IMR-90 (cell line): Measurements from ENCODE around the gene DLGAP3. TPM values are rescaled to one million over a fixed set of nuclear protein-coding genes. Genes with fewer than 3 reads are reported as not detected.

Experiments used
- ATAC-seq: fragments of 200-7000 bp; cut with Tn5 transposase; 2 replicates; pipeline ENCODE4 v1.9.1; 2020; ENCODE audit warnings: low read depth, mild to moderate bottlenecking, moderate library complexity
- BruUV-seq: library from RNA; stranded (reverse); fragments of 400-500 nt; replicated peaks from 2 replicates; lab custom pipeline; 2021; lab: Mats Ljungman, UMichigan
- CTCF ChIA-PET: fragments of 300-600 bp; formaldehyde crosslinking; extraction: SDS; loops from one replicate; lab custom pipeline; 2021; ENCODE audit warnings: antibody characterized with exemption; lab: Yijun Ruan, JAX
- POLR2A ChIA-PET: fragments of 300-600 bp; sonication (Branson Sonifier 250); formaldehyde crosslinking; loops from one replicate; lab custom pipeline; 2022; ENCODE audit warnings: antibody characterized with exemption; ENCODE audit not compliant: unreplicated experiment; lab: Charles Lee
- DNase-seq: peaks from one replicate; pipeline ENCODE4 v3.0.0; 2013
- H2AFZ ChIP-seq: replicated peaks from 2 replicates; pipeline ENCODE3; 2013; ENCODE audit warnings: low read length, mild to moderate bottlenecking; ENCODE audit not compliant: poor library complexity
- H2AK5ac ChIP-seq: 2 replicates; pipeline ENCODE4 v1.6.1; 2013; ENCODE audit warnings: low read depth, low read length, inconsistent platforms
- H2AK9ac ChIP-seq: replicated peaks from 2 replicates; pipeline ENCODE3; 2013; ENCODE audit warnings: mild to moderate bottlenecking, low read depth, low read length, moderate library complexity; ENCODE audit not compliant: poor library complexity
- H2BK120ac ChIP-seq: 2 replicates; pipeline ENCODE4 v1.6.1; 2013; ENCODE audit warnings: low read depth, low read length, inconsistent platforms
- H2BK15ac ChIP-seq: 3 replicates; pipeline ENCODE4 v1.6.1; 2013; ENCODE audit warnings: low read depth, low read length, inconsistent platforms
- H2BK20ac ChIP-seq: 2 replicates; pipeline ENCODE4 v1.6.1; 2013; ENCODE audit warnings: low read depth, mild to moderate bottlenecking, inconsistent platforms, low read length, moderate library complexity
- H2BK5ac ChIP-seq: 2 replicates; pipeline ENCODE4 v1.6.1; 2013; ENCODE audit warnings: mild to moderate bottlenecking, low read depth, low read length, inconsistent platforms; ENCODE audit not compliant: poor library complexity, severe bottlenecking
- H3K14ac ChIP-seq: replicated peaks from 2 replicates; pipeline ENCODE4 v1.6.1; 2013; ENCODE audit warnings: low read depth, low read length, inconsistent platforms
- H3K18ac ChIP-seq: 2 replicates; pipeline ENCODE4 v1.6.1; 2013; ENCODE audit warnings: low read depth, low read length, control low read depth
- H3K23ac ChIP-seq: 2 replicates; pipeline ENCODE4 v1.6.1; 2013; ENCODE audit warnings: low read depth, low read length, inconsistent platforms
- H3K27ac ChIP-seq: 2 replicates; pipeline ENCODE4 v1.5.1; 2013; ENCODE audit warnings: mild to moderate bottlenecking, control low read depth, low read length; ENCODE audit not compliant: insufficient read depth
- H3K27me3 ChIP-seq: 2 replicates; pipeline ENCODE4 v1.6.1; 2013; ENCODE audit warnings: low read length; ENCODE audit not compliant: control insufficient read depth, insufficient read depth
- H3K36me3 ChIP-seq: 2 replicates; pipeline ENCODE4 v1.6.1; 2013; ENCODE audit warnings: low read length, mixed read lengths; ENCODE audit not compliant: control insufficient read depth, insufficient read depth
- H3K4ac ChIP-seq: 2 replicates; pipeline ENCODE4 v1.6.1; 2013; ENCODE audit warnings: low read depth, low read length, inconsistent platforms
- H3K4me1 ChIP-seq: 2 replicates; pipeline ENCODE4 v1.6.1; 2013; ENCODE audit warnings: low read length, mixed read lengths; ENCODE audit not compliant: control insufficient read depth, insufficient read depth
- H3K4me2 ChIP-seq: 2 replicates; pipeline ENCODE4 v1.6.1; 2013; ENCODE audit warnings: low read depth, mild to moderate bottlenecking, control low read depth, low read length, moderate library complexity
- H3K4me3 ChIP-seq: 2 replicates; pipeline ENCODE4 v1.5.1; 2013; ENCODE audit warnings: low read depth, mild to moderate bottlenecking, control low read depth, low read length, moderate library complexity; ENCODE audit not compliant: insufficient read depth
- H3K56ac ChIP-seq: 2 replicates; pipeline ENCODE4 v1.6.1; 2013; ENCODE audit warnings: low read length, inconsistent platforms; ENCODE audit not compliant: insufficient read depth; ENCODE audit errors: extremely low read depth
- H3K79me1 ChIP-seq, 2 experiments: 2 replicates each; pipeline ENCODE4 v1.6.1; 2013; ENCODE audit warnings: low read length in 2 of 2, inconsistent platforms in 1 of 2, low read depth in 1 of 2
- H3K9ac ChIP-seq: 2 replicates; pipeline ENCODE4 v1.6.1; 2013; ENCODE audit warnings: low read depth, low read length, control low read depth
- H3K9me1 ChIP-seq: 2 replicates; pipeline ENCODE4 v1.6.1; 2013; ENCODE audit warnings: low read length, inconsistent platforms; ENCODE audit not compliant: insufficient read depth
- H3K9me3 ChIP-seq: 2 replicates; pipeline ENCODE4 v1.6.1; 2013; ENCODE audit warnings: low read length; ENCODE audit not compliant: control insufficient read depth, insufficient read depth
- H4K20me1 ChIP-seq: 2 replicates; pipeline ENCODE4 v1.6.1; 2013; ENCODE audit warnings: low read length, inconsistent platforms; ENCODE audit not compliant: insufficient read depth
- H4K5ac ChIP-seq: 2 replicates; pipeline ENCODE4 v1.6.1; 2013; ENCODE audit warnings: mild to moderate bottlenecking, low read depth, low read length, control low read depth
- H4K8ac ChIP-seq, 2 experiments: 2 replicates each; pipeline ENCODE4 v1.6.1; 2013; ENCODE audit warnings: low read depth in 2 of 2, low read length in 2 of 2, control low read depth in 1 of 2, inconsistent platforms in 1 of 2
- H4K91ac ChIP-seq: 2 replicates; pipeline ENCODE4 v1.6.1; 2013; ENCODE audit warnings: low read depth, low read length, inconsistent platforms; ENCODE audit not compliant: insufficient read depth
- BHLHE40 ChIP-seq: fragments of 150-350 bp; IDR thresholded peaks from 2 replicates; pipeline ENCODE4 v1.6.1; 2016; ENCODE audit warnings: mild to moderate bottlenecking, low read depth, low read length
- CEBPB ChIP-seq: IDR thresholded peaks from 2 replicates; pipeline ENCODE4 v1.6.1; 2012; ENCODE audit warnings: low read depth, low read length, improper control_type of control experiment
- CHD1 ChIP-seq: IDR thresholded peaks from 2 replicates; pipeline ENCODE4 v1.6.1; 2012; ENCODE audit warnings: low read depth, low read length, improper control_type of control experiment
- ELK1 ChIP-seq: fragments of 150-350 bp; IDR thresholded peaks from 2 replicates; pipeline ENCODE4 v1.6.1; 2016; ENCODE audit warnings: low read depth, mild to moderate bottlenecking, low read length, moderate library complexity, borderline replicate concordance
- FOS ChIP-seq: fragments of 150-350 bp; IDR thresholded peaks from 2 replicates; pipeline ENCODE4 v1.6.1; 2016; ENCODE audit warnings: low read depth, low read length
- MAZ ChIP-seq: IDR thresholded peaks from 2 replicates; pipeline ENCODE4 v1.6.1; 2012; ENCODE audit warnings: low read depth, mild to moderate bottlenecking, low read length, improper control_type of control experiment, moderate library complexity, borderline replicate concordance
- MXI1 ChIP-seq: IDR thresholded peaks from 2 replicates; pipeline ENCODE4 v1.6.1; 2012; ENCODE audit warnings: low read depth, mild to moderate bottlenecking, low read length, moderate library complexity, borderline replicate concordance
- NFE2L2 ChIP-seq: fragments of 150-350 bp; IDR thresholded peaks from 2 replicates; pipeline ENCODE4 v1.6.1; 2016; ENCODE audit warnings: low read depth, mild to moderate bottlenecking, low read length
- POLR2A ChIP-seq: IDR thresholded peaks from 2 replicates; pipeline ENCODE4 v1.6.1; 2012; ENCODE audit warnings: mild to moderate bottlenecking, low read depth, low read length
- RAD21 ChIP-seq: IDR thresholded peaks from 2 replicates; pipeline ENCODE4 v1.6.1; 2012; ENCODE audit warnings: low read length, improper control_type of control experiment
- RFX5 ChIP-seq: IDR thresholded peaks from 2 replicates; pipeline ENCODE4 v1.8.0; 2012; ENCODE audit warnings: low read depth, mild to moderate bottlenecking, low read length, moderate library complexity
- SMC3 ChIP-seq: fragments of 150-350 bp; IDR thresholded peaks from 2 replicates; pipeline ENCODE4 v1.6.1; 2016; ENCODE audit warnings: low read depth, mild to moderate bottlenecking, antibody characterized with exemption, low read length, moderate library complexity
- WGBS, 2 experiments: methylation state at CpG; one replicate each; pipeline versions ENCODE4 v1.1.5 to v1.1.7; 2013; ENCODE audit warnings: missing lambda C conversion rate in 2 of 2; ENCODE audit not compliant: insufficient read length in 1 of 2; ENCODE audit errors: extremely low coverage in 2 of 2; 5-methylcytosine and 5-hydroxymethylcytosine counted together
- dilution Hi-C: fragments of 300-500 bp; cut with HindIII; formaldehyde crosslinking; loops from one replicate; pipeline ENCODE4 v1.14.3; 2018; ENCODE audit warnings: low sequenced_read_pairs; ENCODE audit not compliant: unreplicated experiment
- in situ Hi-C: fragments of 300-500 bp; cut with MboI; formaldehyde crosslinking; loops from 3 replicates; pipeline ENCODE4 v1.14.3; 2019; ENCODE audit warnings: low sequenced_read_pairs, inconsistent platforms, mixed read lengths
- intact Hi-C: fragments of 100-400 bp; cut with micrococcal nuclease; formaldehyde crosslinking; loops from 2 replicates; pipeline ENCODE4 v1.10.0; 2022
- polyA plus RNA-seq, 3 experiments: library from polyadenylated mRNA; depleted of rRNA; stranded (reverse); fragments of >200 nt; gene quantifications; 2 replicates each; pipeline ENCODE4 v1.2.3, GENCODE V29; 2012; ENCODE audit warnings: low replicate concordance in 1 of 3
- total RNA-seq: library from RNA; depleted of rRNA; stranded (reverse); fragments of >200 nt; gene quantifications from 2 replicates; pipeline ENCODE4 v1.2.3, GENCODE V29; 2012
- TF ChIP-seq, protein P1 (sequence below): fragments of 150-350 bp; IDR thresholded peaks from 2 replicates; pipeline ENCODE4 v1.6.1; 2017; ENCODE audit warnings: mild to moderate bottlenecking, antibody characterized with exemption, low read length, low read depth
- TF ChIP-seq, protein P2 (sequence below): conservative IDR thresholded peaks from 2 replicates; pipeline ENCODE4 v1.5.1; 2012; ENCODE audit warnings: mild to moderate bottlenecking, low read depth, low read length, improper control_type of control experiment

Gene DLGAP3
- total and polyA plus RNA-seq, 2 of the 4 experiments (the other 2 are of a cell fraction): 0.02 TPM; not detected in 1

DNA sequence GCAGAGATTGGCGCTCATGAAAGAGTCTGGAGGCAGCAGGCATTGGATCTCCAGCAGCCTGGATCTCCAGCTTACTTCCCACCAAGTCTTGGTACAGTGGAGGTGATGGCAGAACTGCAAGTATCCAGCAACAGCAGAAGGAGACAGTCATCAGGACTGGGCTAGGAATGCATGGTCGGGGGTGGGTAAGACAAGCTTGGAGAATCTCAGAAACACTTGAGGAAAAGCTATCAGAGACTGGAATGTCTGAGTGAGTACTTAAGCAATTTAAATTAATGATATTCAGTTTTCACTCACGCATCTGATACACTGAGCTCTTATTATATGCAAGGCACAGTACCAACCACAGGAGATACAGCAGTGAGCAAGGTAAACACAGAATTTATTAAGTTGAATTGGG is 45.9 kb upstream of the DLGAP3 start:
- peak; percentile 12 for DNase-seq
- Histone ChIP-seq H3K36me3 (peaks cover 2% of the 10 kb centered on the region; the same call in 1 of the 2 replicates), H2BK20ac (no peak overlapping the region), H3K4me3 (no peak overlapping the region), H2AK9ac (no peak overlapping the region), H2AFZ (no peak overlapping the region), H3K4me1 (no peaks in the 10 kb centered on the region), H3K9ac (no peak overlapping the region), H3K4ac (no peak overlapping the region), H3K4me2 (no peak overlapping the region), H3K27ac (no peak overlapping the region), H3K79me1 (no peaks in the 10 kb centered on the region), H3K23ac (no peak overlapping the region), H3K14ac (no peak overlapping the region), H3K27me3 (no peaks in the 10 kb centered on the region), H4K8ac (no peak overlapping the region), H4K5ac (no peak overlapping the region), H3K56ac (no peak overlapping the region), H3K18ac (no peak overlapping the region), H3K9me1 (no peaks in the 10 kb centered on the region), H2BK15ac (no peak overlapping the region), H3K9me3 (no peaks in the 10 kb centered on the region), H2BK5ac (no peak overlapping the region), H4K91ac (no peak overlapping the region), H4K20me1 (no peaks in the 10 kb centered on the region), H2BK120ac (no peak overlapping the region), H2AK5ac (no peak overlapping the region)
- in situ Hi-C loops (no loop called here), dilution Hi-C loops (no loop called here), intact Hi-C loops (no loop called here)
- POLR2A ChIA-PET: no interaction called here
- BruUV-seq: no TSS peak
- TF ChIP-seq, protein P1, sequence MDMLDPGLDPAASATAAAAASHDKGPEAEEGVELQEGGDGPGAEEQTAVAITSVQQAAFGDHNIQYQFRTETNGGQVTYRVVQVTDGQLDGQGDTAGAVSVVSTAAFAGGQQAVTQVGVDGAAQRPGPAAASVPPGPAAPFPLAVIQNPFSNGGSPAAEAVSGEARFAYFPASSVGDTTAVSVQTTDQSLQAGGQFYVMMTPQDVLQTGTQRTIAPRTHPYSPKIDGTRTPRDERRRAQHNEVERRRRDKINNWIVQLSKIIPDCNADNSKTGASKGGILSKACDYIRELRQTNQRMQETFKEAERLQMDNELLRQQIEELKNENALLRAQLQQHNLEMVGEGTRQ: no peak
- TF ChIP-seq RFX5 (no peak), CHD1 (no peak), NFE2L2 (no peak), BHLHE40 (no peak), RAD21 (no peak), POLR2A (no peak), FOS (no peak), CEBPB (no peak), MXI1 (no peak), MAZ (no peak), ELK1 (no peak), SMC3 (no peak)
- TF ChIP-seq, protein P2, sequence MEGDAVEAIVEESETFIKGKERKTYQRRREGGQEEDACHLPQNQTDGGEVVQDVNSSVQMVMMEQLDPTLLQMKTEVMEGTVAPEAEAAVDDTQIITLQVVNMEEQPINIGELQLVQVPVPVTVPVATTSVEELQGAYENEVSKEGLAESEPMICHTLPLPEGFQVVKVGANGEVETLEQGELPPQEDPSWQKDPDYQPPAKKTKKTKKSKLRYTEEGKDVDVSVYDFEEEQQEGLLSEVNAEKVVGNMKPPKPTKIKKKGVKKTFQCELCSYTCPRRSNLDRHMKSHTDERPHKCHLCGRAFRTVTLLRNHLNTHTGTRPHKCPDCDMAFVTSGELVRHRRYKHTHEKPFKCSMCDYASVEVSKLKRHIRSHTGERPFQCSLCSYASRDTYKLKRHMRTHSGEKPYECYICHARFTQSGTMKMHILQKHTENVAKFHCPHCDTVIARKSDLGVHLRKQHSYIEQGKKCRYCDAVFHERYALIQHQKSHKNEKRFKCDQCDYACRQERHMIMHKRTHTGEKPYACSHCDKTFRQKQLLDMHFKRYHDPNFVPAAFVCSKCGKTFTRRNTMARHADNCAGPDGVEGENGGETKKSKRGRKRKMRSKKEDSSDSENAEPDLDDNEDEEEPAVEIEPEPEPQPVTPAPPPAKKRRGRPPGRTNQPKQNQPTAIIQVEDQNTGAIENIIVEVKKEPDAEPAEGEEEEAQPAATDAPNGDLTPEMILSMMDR: no peak
- CTCF ChIA-PET: interaction anchor here (0.5 kb wide), 1 partner anchor 17 kb away, joined by 3 read pairs; no protein-coding TSS in a partner anchor
- ATAC-seq: peak; percentile 53
- no CpG with 5 or more reads among the region's 3 CpGs for WGBS, 2 experiments
